OCI-LY7 (cell line): ENCODE data around the gene PIMREG. TPM values are rescaled to one million over a fixed set of nuclear protein-coding genes. Genes with fewer than 3 reads are reported as not detected.

ENCODE experiments used
- BruUV-seq: library from RNA; stranded (reverse); fragments of 400-500 nt; replicated peaks from 2 replicates; lab custom pipeline; 2021; lab: Mats Ljungman, UMichigan
- CTCF ChIA-PET: fragments of 300-600 bp; sonication (Branson Sonifier 250); formaldehyde crosslinking; loops from one replicate; lab custom pipeline; 2022; ENCODE audit warnings: antibody characterized with exemption; ENCODE audit not compliant: unreplicated experiment; lab: Charles Lee
- POLR2A ChIA-PET: fragments of 300-600 bp; sonication (Branson Sonifier 250); formaldehyde crosslinking; loops from one replicate; lab custom pipeline; 2022; ENCODE audit warnings: antibody characterized with exemption; lab: Charles Lee
- DNase-seq: peaks from one replicate; pipeline ENCODE4 v3.0.0-alpha.2; 2015; ENCODE audit warnings: low spot score
- H2AFZ ChIP-seq: fragments of 200-600 bp; sonication (generic), shearing (Covaris generic); 2 replicates; pipeline ENCODE4 v1.6.1; 2014; ENCODE audit warnings: mild to moderate bottlenecking, antibody characterized with exemption, low read length, moderate library complexity
- H3K27ac ChIP-seq: fragments of 200-600 bp; sonication (generic); 2 replicates; pipeline ENCODE4 v1.5.1; 2014; ENCODE audit warnings: mixed run types, low read depth, mild to moderate bottlenecking, moderate library complexity, low read length, inconsistent platforms; ENCODE audit not compliant: poor library complexity, severe bottlenecking
- H3K36me3 ChIP-seq: fragments of 200-600 bp; sonication (generic); 2 replicates; pipeline ENCODE4 v1.6.1; 2014; ENCODE audit warnings: mild to moderate bottlenecking, antibody characterized with exemption, low read length, moderate library complexity, mixed read lengths; ENCODE audit not compliant: insufficient read depth
- H3K4me1 ChIP-seq: fragments of 200-600 bp; sonication (generic); 2 replicates; pipeline ENCODE4 v1.5.1; 2014; ENCODE audit warnings: mild to moderate bottlenecking, low read length; ENCODE audit not compliant: insufficient read depth, poor library complexity, severe bottlenecking
- H3K4me2 ChIP-seq: fragments of 200-600 bp; sonication (generic); 2 replicates; pipeline ENCODE4 v1.6.1; 2014; ENCODE audit warnings: mild to moderate bottlenecking, low read length
- H3K4me3 ChIP-seq: fragments of 200-600 bp; sonication (generic); 2 replicates; pipeline ENCODE4 v1.5.1; 2014; ENCODE audit warnings: mild to moderate bottlenecking, low read depth, low read length; ENCODE audit not compliant: poor library complexity, severe bottlenecking
- H3K79me2 ChIP-seq: fragments of 200-600 bp; sonication (generic); 2 replicates; pipeline ENCODE4 v1.6.1; 2016; ENCODE audit warnings: low read depth, mild to moderate bottlenecking, low read length, moderate library complexity, mixed read lengths; ENCODE audit not compliant: insufficient read depth
- H3K9me2 ChIP-seq: fragments of 200-600 bp; sonication (generic); 2 replicates; pipeline ENCODE4 v1.6.1; 2016; ENCODE audit warnings: mild to moderate bottlenecking, low read length, mixed read lengths; ENCODE audit not compliant: insufficient read depth
- H3K9me3 ChIP-seq: fragments of 200-600 bp; sonication (generic); 2 replicates; pipeline ENCODE4 v1.6.1; 2014; ENCODE audit warnings: mild to moderate bottlenecking, mixed run types, low read length, mixed read lengths
- H4K20me1 ChIP-seq: fragments of 200-600 bp; sonication (generic); 2 replicates; pipeline ENCODE4 v1.6.1; 2014; ENCODE audit warnings: mild to moderate bottlenecking, antibody characterized with exemption, low read length, moderate library complexity, mixed read lengths; ENCODE audit not compliant: insufficient read depth
- CTCF ChIP-seq: fragments of 200-600 bp; sonication (generic); conservative IDR thresholded peaks from 2 replicates; pipeline ENCODE4 v1.5.1; 2014; ENCODE audit warnings: mild to moderate bottlenecking, antibody characterized with exemption, low read length, moderate library complexity, mixed read lengths
- EZH2phosphoT487 ChIP-seq: fragments of 200-600 bp; sonication (generic); IDR thresholded peaks from 2 replicates; pipeline ENCODE4 v1.6.1; 2018; ENCODE audit warnings: low read depth, borderline replicate concordance, mild to moderate bottlenecking, mixed run types, antibody characterized with exemption, low read length, moderate library complexity, mixed read lengths
- intact Hi-C: fragments of 100-400 bp; cut with micrococcal nuclease; formaldehyde crosslinking; loops from one replicate; pipeline ENCODE4 v1.10.0; 2022; ENCODE audit not compliant: unreplicated experiment
- total RNA-seq, 2 experiments: library from RNA; depleted of rRNA in 1 of 2; stranded (reverse); fragments of >200 nt in 1 of 2; shearing (Covaris generic) in 1 of 2; gene quantifications; 2 replicates each; pipeline ENCODE4 v1.2.3, GENCODE V29; 2014 to 2022

PIMREG gene
- total RNA-seq, 2 experiments from 2014 or later = 22.7 to 39.4 TPM

GRCh38 chr17:6448473-6448872 lies 4.2 kb downstream of the PIMREG start:
- no peaks in the 10 kb centered on the region for H3K9me3 ChIP-seq
- no peak overlapping the region for H3K4me2 ChIP-seq
- H4K20me1 ChIP-seq = no peaks in the 10 kb centered on the region
- no peaks in the 10 kb centered on the region for H3K79me2 ChIP-seq
- no peaks in the 10 kb centered on the region for H3K9me2 ChIP-seq
- H3K36me3 ChIP-seq = no peaks in the 10 kb centered on the region
- peaks cover 11% of the 10 kb centered on the region for H3K4me1 ChIP-seq
- TF ChIP-seq EZH2phosphoT487 (no peak), CTCF (no peak)
- no peak overlapping the region for H3K27ac ChIP-seq
- DNase-seq = no peak
- no TSS peak for BruUV-seq
- ChIA-PET CTCF (interaction anchor here (0.5 kb wide), 1 partner anchor 1198 kb away, joined by 3 read pairs; no protein-coding TSS in a partner anchor), POLR2A (interaction anchor here (1.1 kb wide), 1 partner anchor 9 kb away, joined by 3 read pairs; no protein-coding TSS in a partner anchor)
- intact Hi-C loops = no loop called here
- no peak overlapping the region for H3K4me3 ChIP-seq
- no peak overlapping the region for H2AFZ ChIP-seq

DNA sequence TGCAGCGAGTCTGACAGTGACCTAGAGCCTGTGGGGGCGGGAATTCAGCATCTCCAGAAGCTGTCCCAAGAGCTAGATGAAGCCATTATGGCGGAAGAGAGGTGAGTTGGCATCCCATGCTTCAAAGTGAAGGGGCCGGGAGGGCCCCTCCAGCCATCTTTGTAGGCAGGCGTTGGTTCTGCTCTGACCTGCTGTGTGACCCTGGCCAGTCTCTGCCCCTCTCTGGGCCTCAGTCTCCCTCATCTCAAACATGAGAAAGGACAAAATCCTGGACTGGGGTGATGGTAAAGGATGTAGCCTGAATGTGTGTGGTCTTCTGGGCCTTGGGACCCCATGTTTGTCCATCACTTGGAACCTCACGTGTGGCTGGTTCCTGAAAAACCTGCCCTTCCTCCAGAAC lies 5.1 kb downstream of the PIMREG start:
- Histone ChIP-seq H3K27ac (no peak overlapping the region), H3K79me2 (no peaks in the 10 kb centered on the region), H3K4me1 (peaks cover 7% of the 10 kb centered on the region), H4K20me1 (no peaks in the 10 kb centered on the region), H3K9me3 (no peaks in the 10 kb centered on the region), H3K4me3 (no peak overlapping the region), H3K9me2 (no peaks in the 10 kb centered on the region), H2AFZ (no peak overlapping the region), H3K36me3 (no peaks in the 10 kb centered on the region), H3K4me2 (no peak overlapping the region)
- BruUV-seq = no TSS peak
- CTCF ChIA-PET = no interaction called here
- intact Hi-C loops = no loop called here
- POLR2A ChIA-PET = no interaction called here
- no peak for DNase-seq
- TF ChIP-seq CTCF (no peak), EZH2phosphoT487 (no peak)

- H3K36me3 ChIP-seq = no peaks in the 10 kb centered on the region
- ChIA-PET CTCF (no interaction called here), POLR2A (no interaction called here)
- TF ChIP-seq EZH2phosphoT487 (no peak), CTCF (no peak)
- intact Hi-C loops = no loop called here
- no peaks in the 10 kb centered on the region for H4K20me1 ChIP-seq
- DNase-seq = no peak
- no peaks in the 10 kb centered on the region for H3K9me2 ChIP-seq
- H3K9me3 ChIP-seq = no peaks in the 10 kb centered on the region
- H2AFZ ChIP-seq = no peak overlapping the region
- BruUV-seq = no TSS peak
- H3K4me2 ChIP-seq = no peak overlapping the region
- H3K4me3 ChIP-seq = no peak overlapping the region
- H3K27ac ChIP-seq = no peak overlapping the region
- no peaks in the 10 kb centered on the region for H3K79me2 ChIP-seq
- H3K4me1 ChIP-seq = peaks cover 8% of the 10 kb centered on the region
These were observed 6.9 kb downstream of the PIMREG start for GRCh38 chr17:6450926-6451832.
